Measurements from ENCODE around the gene TMBIM6. TPM values are rescaled to one million over a fixed set of nuclear protein-coding genes. Genes with fewer than 3 reads are reported as not detected.

Gene TMBIM6
- polyA plus RNA-seq, 3 donors: 315 to 1,453 (median 1,396) TPM

DNA sequence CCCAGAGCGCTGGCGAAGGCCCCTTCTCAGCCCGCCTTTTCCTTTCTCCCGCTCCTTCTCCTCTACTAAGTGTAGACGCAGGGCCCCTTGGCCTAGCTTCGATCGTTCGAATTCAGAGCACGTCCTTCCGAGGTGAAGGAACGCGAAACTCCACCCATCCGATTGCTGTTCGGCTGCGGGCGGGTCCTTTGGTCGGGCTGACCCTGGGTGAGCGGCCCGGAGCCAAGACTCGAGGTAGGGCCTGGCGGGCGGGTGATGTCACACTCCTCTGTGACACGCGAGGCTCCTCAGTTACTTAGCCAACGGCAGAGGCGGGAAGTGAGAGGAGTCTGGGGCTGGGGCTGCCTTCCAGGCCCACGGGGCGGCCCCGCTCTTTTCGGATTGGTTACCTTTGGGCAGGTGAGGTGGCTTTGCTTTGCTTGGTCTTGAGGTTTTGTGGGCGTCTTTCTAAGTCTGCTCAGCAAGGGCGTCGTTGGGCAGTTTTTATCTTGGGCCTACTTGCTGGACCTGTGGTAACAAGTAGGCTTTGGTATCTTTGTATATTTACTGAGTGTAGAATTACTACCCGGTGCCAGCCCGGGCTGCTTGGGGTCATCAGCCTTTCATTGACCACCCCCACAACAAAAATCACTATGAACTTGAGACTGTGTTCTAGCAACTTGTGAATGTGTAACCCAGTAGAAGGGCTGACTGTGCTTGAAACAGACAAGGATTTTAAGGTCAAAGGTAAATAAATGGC lies 694 bp downstream of the TMBIM6 start:
- no peak for TF ChIP-seq CTCF (IDR thresholded peaks at IDR 0.05)
- H3K9me3 Mint-ChIP-seq: peaks cover 0 to 2% (median 0%) of the 10 kb centered on the region in 7 donors
- intact Hi-C loops (cut with micrococcal nuclease): loop anchor here in 1 of 2 donors (5.0 kb wide), 1 partner anchor 35 kb away; the partner anchor contains the start of gene FMNL3
- peaks cover 24 to 38% of the 10 kb centered on the region in 2 donors for H3K4me1 ChIP-seq (ENCODE audit: control insufficient read depth in 1 of 2, insufficient read depth in 2 of 2, low read length in 2 of 2)
- peak overlapping the region; percentile 95 to 99 for H3K4me3 Mint-ChIP-seq
- DNase-seq: peak; percentile 94 to 96 (median 95)
- WGBS (ENCODE audit: insufficient coverage): 0% methylated on average over 33 of the region's 35 CpGs
- no peaks in the 10 kb centered on the region for H3K9me3 ChIP-seq (replicated peaks in 1 of 2; ENCODE audit: control insufficient read depth in 1 of 2, insufficient read depth in 1 of 2, low read length in 2 of 2)
- H3K4me1 Mint-ChIP-seq: peaks cover 36% of the 10 kb centered on the region
- peaks cover 11 to 13% of the 10 kb centered on the region in 2 donors for H3K36me3 ChIP-seq (replicated peaks in 1 of 2; ENCODE audit: control insufficient read depth in 1 of 2, insufficient read depth in 2 of 2, low read length in 2 of 2)
- H3K27me3 Mint-ChIP-seq (ENCODE audit: low read depth in 3 of 3): peaks cover 0 to 2% (median 2%) of the 10 kb centered on the region in 3 donors
- peak overlapping the region; percentile 97 for H3K9ac ChIP-seq (ENCODE audit: insufficient read depth, low read length, poor library complexity, severe bottlenecking)
- H3K27ac Mint-ChIP-seq: peak overlapping the region; percentile 99 to 100 (median 100)
- H3K4me3 ChIP-seq (replicated peaks in 1 of 3; ENCODE audit: low read depth in 2 of 3, low read length in 3 of 3): peak overlapping the region; percentile 62 to 88 (median 65)
- H3K4me2 ChIP-seq (replicated peaks; ENCODE audit: extremely low read depth, low read length, poor library complexity, severe bottlenecking): peak overlapping the region; percentile 74
- H3K27ac ChIP-seq (ENCODE audit: low read depth in 1 of 2, low read length in 2 of 2): peak overlapping the region; percentile 94 to 98
- peaks cover 12 to 18% of the 10 kb centered on the region in 2 donors for H3K36me3 Mint-ChIP-seq
- peak overlapping the region; percentile 3 for H2AFZ ChIP-seq (ENCODE audit: insufficient read depth, low read depth, low read length, poor library complexity, severe bottlenecking)
- peaks cover 55% of the 10 kb centered on the region for H3K79me2 ChIP-seq (ENCODE audit: insufficient read depth, low read length)
- H3K27me3 ChIP-seq (ENCODE audit: control insufficient read depth in 2 of 2, insufficient read depth in 2 of 2, low read length in 2 of 2): no peaks in the 10 kb centered on the region
- peaks cover 54% of the 10 kb centered on the region for H4K20me1 ChIP-seq (ENCODE audit: insufficient read depth, low read length)

DNA sequence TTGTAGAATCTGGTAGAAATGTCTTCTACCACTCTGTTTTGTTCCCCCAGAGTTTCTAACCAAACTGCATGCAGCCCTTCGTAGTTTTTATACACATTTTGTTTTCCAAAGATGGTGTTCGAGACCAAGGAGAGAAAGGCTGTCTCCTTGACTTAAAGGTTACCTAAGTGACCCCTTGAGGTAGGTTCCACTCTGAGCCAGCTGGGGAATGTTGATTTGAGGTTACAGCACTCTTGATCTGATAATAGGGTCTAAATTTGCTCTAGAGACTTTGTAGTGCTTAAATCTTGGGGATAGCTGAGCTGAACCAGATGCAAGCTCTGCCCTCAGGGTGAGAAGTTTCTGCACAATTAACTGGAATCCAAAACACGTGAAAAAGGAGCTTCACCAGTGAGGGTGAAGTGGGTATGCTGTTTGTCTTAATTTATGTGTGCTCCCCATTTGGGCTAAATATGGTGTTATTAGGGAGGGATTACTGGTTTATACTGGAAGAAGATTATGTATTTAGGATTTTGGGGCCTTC lies 3.1 kb downstream of the TMBIM6 start:
- H3K9ac ChIP-seq (ENCODE audit: insufficient read depth, low read length, poor library complexity, severe bottlenecking): no peak overlapping the region
- no peak for DNase-seq
- H3K36me3 ChIP-seq (replicated peaks in 1 of 2; ENCODE audit: control insufficient read depth in 1 of 2, insufficient read depth in 2 of 2, low read length in 2 of 2): peaks cover 15 to 25% of the 10 kb centered on the region in 2 donors
- TF ChIP-seq CTCF (IDR thresholded peaks at IDR 0.05): no peak
- H3K27ac ChIP-seq (ENCODE audit: low read depth in 1 of 2, low read length in 2 of 2): peak overlapping the region in 1 of 2 donors; percentile 62
- no peaks in the 10 kb centered on the region for H3K27me3 Mint-ChIP-seq (ENCODE audit: low read depth in 3 of 3)
- H3K4me3 Mint-ChIP-seq: no peak overlapping the region
- peaks cover 24 to 42% of the 10 kb centered on the region in 2 donors for H3K4me1 ChIP-seq (ENCODE audit: control insufficient read depth in 1 of 2, insufficient read depth in 2 of 2, low read length in 2 of 2)
- H3K79me2 ChIP-seq (ENCODE audit: insufficient read depth, low read length): peaks cover 78% of the 10 kb centered on the region
- H3K4me1 Mint-ChIP-seq: peaks cover 36% of the 10 kb centered on the region
- H3K4me2 ChIP-seq (replicated peaks; ENCODE audit: extremely low read depth, low read length, poor library complexity, severe bottlenecking): no peak overlapping the region
- WGBS (ENCODE audit: insufficient coverage): 83% methylated on average over 2 of the region's 3 CpGs
- H3K36me3 Mint-ChIP-seq: peaks cover 15 to 24% of the 10 kb centered on the region in 2 donors
- peak overlapping the region in 5 of 7 donors; percentile 2 to 73 (median 11) for H3K27ac Mint-ChIP-seq
- H3K9me3 ChIP-seq (replicated peaks in 1 of 2; ENCODE audit: control insufficient read depth in 1 of 2, insufficient read depth in 1 of 2, low read length in 2 of 2): no peaks in the 10 kb centered on the region
- peaks cover 78% of the 10 kb centered on the region for H4K20me1 ChIP-seq (ENCODE audit: insufficient read depth, low read length)
- no peak overlapping the region for H3K4me3 ChIP-seq (replicated peaks in 1 of 3; ENCODE audit: low read depth in 2 of 3, low read length in 3 of 3)
- peaks cover 0 to 2% (median 0%) of the 10 kb centered on the region in 7 donors for H3K9me3 Mint-ChIP-seq
- H2AFZ ChIP-seq (ENCODE audit: insufficient read depth, low read depth, low read length, poor library complexity, severe bottlenecking): no peak overlapping the region
- intact Hi-C loops (cut with micrococcal nuclease): loop anchor here in 1 of 2 donors (5.0 kb wide), 1 partner anchor 37 kb away; the partner anchor contains the start of gene FMNL3
- H3K27me3 ChIP-seq (ENCODE audit: control insufficient read depth in 2 of 2, insufficient read depth in 2 of 2, low read length in 2 of 2): no peaks in the 10 kb centered on the region

Measured in CD14-positive monocyte (primary cell).